Activated CD8-positive, alpha-beta T cell treated with anti-CD3 and anti-CD28 coated beads, Interleukin-2, amount 10 ng/mL, durations not matched to agents 7 days and 5 days (primary cell): ENCODE results near the gene JOSD2. TPM values are rescaled to one million over a fixed set of nuclear protein-coding genes. Genes with fewer than 3 reads are reported as not detected.

Experiments used
- ATAC-seq: fragments of 150-1000 bp; cut with Tn5 transposase; one replicate; pipeline ENCODE4 v1.10.0; 2021; ENCODE audit warnings: moderate library complexity
- CTCF ChIA-PET: fragments of 350-600 bp; sonication (Branson Sonifier 250); formaldehyde crosslinking; loops from one replicate; lab custom pipeline; 2021; ENCODE audit warnings: antibody characterized with exemption; lab: Charles Lee
- POLR2A ChIA-PET: fragments of 350-600 bp; sonication (Branson Sonifier 250); formaldehyde crosslinking; loops from one replicate; lab custom pipeline; 2021; ENCODE audit warnings: antibody characterized with exemption; lab: Charles Lee
- DNase-seq: peaks from one replicate; pipeline ENCODE4 v3.0.0-alpha.2; 2020
- H3K27ac Mint-ChIP-seq: one replicate; pipeline ENCODE4 v1.8.0; 2021; ENCODE audit warnings: mild to moderate bottlenecking, mixed read lengths
- H3K27me3 Mint-ChIP-seq: one replicate; pipeline ENCODE4 v1.8.0; 2021; ENCODE audit warnings: low read depth, mixed read lengths
- H3K36me3 Mint-ChIP-seq: one replicate; pipeline ENCODE4 v1.8.0; 2021; ENCODE audit warnings: low read depth, mixed read lengths
- H3K4me1 Mint-ChIP-seq: one replicate; pipeline ENCODE4 v1.8.0; 2021; ENCODE audit warnings: low read depth, mixed read lengths
- H3K4me3 Mint-ChIP-seq: one replicate; pipeline ENCODE4 v1.8.0; 2021; ENCODE audit warnings: mild to moderate bottlenecking, mixed read lengths
- H3K9me3 Mint-ChIP-seq: one replicate; pipeline ENCODE4 v1.8.0; 2022; ENCODE audit warnings: mixed read lengths; ENCODE audit not compliant: insufficient read depth
- total RNA-seq, 2 experiments: library from RNA; stranded (reverse); gene quantifications; one replicate each; pipeline ENCODE4 v1.2.3, GENCODE V29; 2021

Gene JOSD2
- total RNA-seq = 10 to 100 TPM; 49.8 to 51.3 TPM

- ChIA-PET CTCF (interaction anchor here (1.1 to 1.7 kb wide), 5 partner anchors 11 to 45 kb away, joined by 3 to 7 read pairs (median 4); no protein-coding TSS in a partner anchor), POLR2A (interaction anchor here (0.6 to 1.7 kb wide), 5 partner anchors 8 to 127 kb away, joined by 3 to 4 read pairs (median 3); partner anchors contain the start of gene POLD1)
- ATAC-seq = peak; percentile 97
- peak; percentile 99 for DNase-seq
- peaks cover 5% of the 10 kb centered on the region for H3K36me3 Mint-ChIP-seq
- peak within 1 kb of the TSS; percentile 94 for H3K4me3 Mint-ChIP-seq
- H3K27ac Mint-ChIP-seq = peak within 1 kb of the TSS; percentile 97
- peaks cover 22% of the 10 kb centered on the region for H3K4me1 Mint-ChIP-seq
- H3K9me3 Mint-ChIP-seq = no peaks in the 10 kb centered on the region
- no peaks in the 10 kb centered on the region for H3K27me3 Mint-ChIP-seq
Measured at GRCh38 chr19:50511069-50511822, at the start of gene JOSD2. Gene JOSD2 (minus strand): TSS chr19:50511191. CDS start chr19:50510431, 760 bp downstream.

GRCh38 chr19:50559636-50560035, 48.6 kb upstream of the JOSD2 start:
- Mint-ChIP-seq H3K27me3 (peaks cover 26% of the 10 kb centered on the region), H3K27ac (no peak overlapping the region), H3K4me3 (no peak overlapping the region), H3K36me3 (no peaks in the 10 kb centered on the region), H3K9me3 (no peaks in the 10 kb centered on the region), H3K4me1 (peaks cover 4% of the 10 kb centered on the region)
- DNase-seq = no peak
- ATAC-seq = no peak
- ChIA-PET POLR2A (interaction anchor here (0.6 kb wide), 1 partner anchor 549 kb away, joined by 3 read pairs; no protein-coding TSS in a partner anchor), CTCF (interaction anchor here (1.0 to 5.0 kb wide), 2 partner anchors 24 to 165 kb away, joined by 4 to 58 read pairs; no protein-coding TSS in a partner anchor)

DNA sequence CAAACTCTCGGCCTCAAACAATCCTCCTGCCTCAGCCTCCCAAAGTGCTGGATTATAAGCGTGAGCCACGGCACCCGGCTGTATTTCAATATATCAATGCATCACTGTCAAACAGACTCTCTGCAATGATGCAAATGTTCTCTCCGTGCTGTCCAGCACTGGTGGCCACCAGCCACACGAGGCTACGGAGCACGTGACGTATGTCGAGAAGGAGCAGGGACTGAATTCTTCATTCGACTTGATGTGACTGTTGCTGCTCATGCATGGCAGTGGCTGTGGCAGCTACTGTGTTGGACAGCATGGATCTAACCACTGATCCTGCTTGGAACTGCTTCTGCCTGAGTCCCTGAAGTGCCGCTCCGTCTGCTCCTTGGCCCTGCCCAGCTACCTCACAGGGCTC, 47.5 kb upstream of the JOSD2 start:
- ChIA-PET POLR2A (no interaction called here), CTCF (interaction anchor here (5.0 kb wide), 1 partner anchor 22 kb away, joined by 58 read pairs; no protein-coding TSS in a partner anchor)
- no peak overlapping the region for H3K4me3 Mint-ChIP-seq
- no peaks in the 10 kb centered on the region for H3K36me3 Mint-ChIP-seq
- ATAC-seq = no peak
- DNase-seq = no peak
- no peaks in the 10 kb centered on the region for H3K9me3 Mint-ChIP-seq
- peaks cover 21% of the 10 kb centered on the region for H3K27me3 Mint-ChIP-seq
- no peak overlapping the region for H3K27ac Mint-ChIP-seq
- peaks cover 4% of the 10 kb centered on the region for H3K4me1 Mint-ChIP-seq

GRCh38 chr19:50558039-50558438, 47.0 kb upstream of the JOSD2 start:
- Mint-ChIP-seq H3K4me3 (no peak overlapping the region), H3K4me1 (peaks cover 4% of the 10 kb centered on the region), H3K27ac (no peak overlapping the region), H3K36me3 (no peaks in the 10 kb centered on the region), H3K9me3 (no peaks in the 10 kb centered on the region), H3K27me3 (peaks cover 24% of the 10 kb centered on the region)
- ChIA-PET CTCF (interaction anchor here (3.0 to 5.0 kb wide), 2 partner anchors 15 to 22 kb away, joined by 20 to 58 read pairs; no protein-coding TSS in a partner anchor), POLR2A (no interaction called here)
- no peak for DNase-seq
- ATAC-seq = no peak

DNA sequence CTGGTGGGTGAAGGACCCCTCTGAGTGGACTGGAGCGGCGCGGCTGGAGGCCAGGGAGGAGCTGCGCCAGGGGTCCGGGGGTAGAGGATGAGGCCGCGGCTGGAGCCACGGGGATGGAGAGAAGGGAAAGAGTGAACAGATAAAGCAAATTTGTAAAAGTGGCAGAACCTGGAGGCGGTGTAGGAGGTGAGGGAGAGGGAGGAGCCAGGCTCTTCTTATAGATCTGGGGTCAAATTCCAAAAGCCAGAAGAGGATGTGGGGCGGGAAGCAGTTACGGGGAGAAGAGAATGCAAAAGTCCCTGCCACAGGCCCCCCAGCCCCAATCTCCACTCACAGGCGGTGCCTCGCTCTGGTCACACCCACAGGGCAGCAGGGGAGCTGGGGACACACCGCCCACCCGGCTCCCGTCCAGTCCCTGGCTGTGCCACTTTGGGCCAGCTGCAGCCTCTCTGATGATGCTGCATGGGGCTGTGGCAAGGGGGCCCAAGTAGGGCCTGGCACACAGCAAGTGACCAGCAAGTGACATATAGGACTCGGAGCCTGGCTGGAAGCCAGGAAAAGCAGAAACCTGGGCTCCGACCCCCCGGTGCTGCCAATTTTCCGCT, 46.1 kb upstream of the JOSD2 start:
- no peak overlapping the region for H3K4me3 Mint-ChIP-seq
- no peak overlapping the region for H3K27ac Mint-ChIP-seq
- peaks cover 4% of the 10 kb centered on the region for H3K4me1 Mint-ChIP-seq
- no peak for DNase-seq
- peaks cover 33% of the 10 kb centered on the region for H3K27me3 Mint-ChIP-seq
- no peaks in the 10 kb centered on the region for H3K9me3 Mint-ChIP-seq
- no peak for ATAC-seq
- POLR2A ChIA-PET = no interaction called here
- H3K36me3 Mint-ChIP-seq = no peaks in the 10 kb centered on the region
- CTCF ChIA-PET = interaction anchor here (0.9 to 5.0 kb wide), 21 partner anchors 12 to 365 kb away, joined by 3 to 58 read pairs (median 5); partner anchors contain the start of gene JOSD2

- H3K36me3 Mint-ChIP-seq = no peaks in the 10 kb centered on the region
- H3K9me3 Mint-ChIP-seq = no peaks in the 10 kb centered on the region
- DNase-seq = peak; percentile 82
- peak; percentile 87 for ATAC-seq
- peak overlapping the region; percentile 83 for H3K4me3 Mint-ChIP-seq
- H3K27ac Mint-ChIP-seq = no peak overlapping the region
- ChIA-PET POLR2A (no interaction called here), CTCF (interaction anchor here (0.7 to 5.0 kb wide), 29 partner anchors 9 to 366 kb away, joined by 3 to 58 read pairs (median 5); partner anchors contain the start of genes JOSD2 and POLD1)
- H3K4me1 Mint-ChIP-seq = peaks cover 4% of the 10 kb centered on the region
- peaks cover 37% of the 10 kb centered on the region for H3K27me3 Mint-ChIP-seq
Measured at GRCh38 chr19:50556282-50557008, 45.5 kb upstream of the JOSD2 start.

DNA sequence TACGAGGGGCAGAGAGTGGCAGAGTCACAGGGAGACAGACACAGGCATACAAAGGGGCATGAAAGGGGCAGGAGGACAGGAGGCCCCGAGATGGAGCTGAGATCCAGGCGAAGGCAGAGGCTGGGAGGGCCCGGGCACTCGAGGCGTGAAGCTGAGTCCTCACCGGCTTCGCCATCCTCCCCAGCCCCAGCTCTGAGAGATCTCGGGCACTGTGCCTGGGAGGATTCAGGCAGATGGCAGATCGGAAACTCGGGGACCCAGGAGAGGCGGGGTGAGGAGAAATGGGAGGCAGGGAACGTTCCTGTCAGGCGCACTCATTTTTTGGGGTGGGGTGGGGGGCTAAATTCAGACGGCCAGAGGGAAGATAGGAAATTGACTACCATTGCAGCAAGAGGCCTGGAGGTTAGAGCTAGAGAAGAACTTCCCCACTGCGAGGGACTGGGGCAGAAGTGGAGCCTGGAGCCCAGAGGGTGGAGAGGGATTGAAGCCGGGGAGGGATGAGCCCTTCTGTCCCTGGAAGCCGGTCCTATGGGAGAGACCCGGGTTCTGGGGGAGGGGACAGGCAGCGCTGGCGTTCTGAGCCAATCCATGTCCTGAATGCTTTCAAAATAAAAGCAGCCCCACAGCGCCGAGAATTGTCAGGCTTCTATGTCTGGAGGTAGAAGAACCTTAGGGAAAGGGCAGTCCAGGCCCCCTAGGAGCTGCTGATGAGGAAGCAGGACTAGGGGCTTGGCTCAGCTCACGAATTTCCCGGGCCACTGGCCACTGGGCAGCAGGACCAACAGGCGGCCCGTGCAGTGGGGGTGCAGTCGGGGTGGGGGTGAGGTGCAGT, 44.7 kb upstream of the JOSD2 start:
- ChIA-PET CTCF (interaction anchor here (0.7 to 5.0 kb wide), 30 partner anchors 9 to 409 kb away, joined by 3 to 58 read pairs (median 4); partner anchors contain the start of genes JOSD2 and POLD1), POLR2A (no interaction called here)
- Mint-ChIP-seq H3K27ac (no peak overlapping the region), H3K9me3 (no peaks in the 10 kb centered on the region), H3K4me1 (peaks cover 4% of the 10 kb centered on the region), H3K27me3 (peaks cover 37% of the 10 kb centered on the region), H3K4me3 (peak overlapping the region; percentile 20), H3K36me3 (no peaks in the 10 kb centered on the region)
- ATAC-seq = no peak
- no peak for DNase-seq

GRCh38 chr19:50555033-50555432, 44.0 kb upstream of the JOSD2 start:
- Mint-ChIP-seq H3K36me3 (no peaks in the 10 kb centered on the region), H3K4me3 (no peak overlapping the region), H3K27me3 (peaks cover 43% of the 10 kb centered on the region), H3K27ac (no peak overlapping the region), H3K4me1 (peaks cover 4% of the 10 kb centered on the region), H3K9me3 (no peaks in the 10 kb centered on the region)
- ChIA-PET CTCF (interaction anchor here (0.7 to 5.0 kb wide), 4 partner anchors 12 to 408 kb away, joined by 3 to 58 read pairs (median 12); no protein-coding TSS in a partner anchor), POLR2A (no interaction called here)
- ATAC-seq = no peak
- DNase-seq = no peak

DNA sequence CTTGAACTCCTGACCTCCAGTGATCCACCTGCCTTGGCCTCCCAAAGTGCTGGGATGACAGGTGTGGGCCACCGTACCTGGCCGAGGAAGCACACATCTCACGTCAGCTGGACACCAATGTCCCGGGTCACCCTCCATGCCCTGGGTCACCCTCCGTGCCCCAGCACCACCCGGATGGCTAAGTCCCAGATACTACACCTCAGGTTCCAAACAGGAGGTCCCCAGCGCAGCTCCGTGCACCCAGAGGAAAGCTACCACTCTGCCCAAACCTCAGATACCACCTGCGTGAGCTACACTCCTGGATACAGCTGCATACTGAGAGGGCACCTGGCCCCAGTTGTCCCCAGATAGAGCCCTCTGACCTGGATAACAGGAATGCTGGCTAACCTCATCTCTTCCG, 43.2 kb upstream of the JOSD2 start:
- ChIA-PET POLR2A (no interaction called here), CTCF (interaction anchor here (1.3 to 1.5 kb wide), 2 partner anchors 16 to 197 kb away, joined by 3 to 4 read pairs; no protein-coding TSS in a partner anchor)
- Mint-ChIP-seq H3K27me3 (peaks cover 45% of the 10 kb centered on the region), H3K27ac (no peak overlapping the region), H3K9me3 (no peaks in the 10 kb centered on the region), H3K36me3 (no peaks in the 10 kb centered on the region), H3K4me1 (peaks cover 4% of the 10 kb centered on the region), H3K4me3 (no peak overlapping the region)
- no peak for DNase-seq
- ATAC-seq = no peak

GRCh38 chr19:50553134-50553703, 42.2 kb upstream of the JOSD2 start:
- POLR2A ChIA-PET = no interaction called here
- CTCF ChIA-PET = interaction anchor here (1.3 kb wide), 1 partner anchor 15 kb away, joined by 3 read pairs; no protein-coding TSS in a partner anchor
- Mint-ChIP-seq H3K36me3 (no peaks in the 10 kb centered on the region), H3K27ac (no peak overlapping the region), H3K4me1 (peaks cover 4% of the 10 kb centered on the region), H3K27me3 (peaks cover 45% of the 10 kb centered on the region), H3K4me3 (no peak overlapping the region), H3K9me3 (no peaks in the 10 kb centered on the region)
- ATAC-seq = no peak
- no peak for DNase-seq
